ENCODE results near the gene ATP2B2.

The ATP2B2 gene

DNA sequence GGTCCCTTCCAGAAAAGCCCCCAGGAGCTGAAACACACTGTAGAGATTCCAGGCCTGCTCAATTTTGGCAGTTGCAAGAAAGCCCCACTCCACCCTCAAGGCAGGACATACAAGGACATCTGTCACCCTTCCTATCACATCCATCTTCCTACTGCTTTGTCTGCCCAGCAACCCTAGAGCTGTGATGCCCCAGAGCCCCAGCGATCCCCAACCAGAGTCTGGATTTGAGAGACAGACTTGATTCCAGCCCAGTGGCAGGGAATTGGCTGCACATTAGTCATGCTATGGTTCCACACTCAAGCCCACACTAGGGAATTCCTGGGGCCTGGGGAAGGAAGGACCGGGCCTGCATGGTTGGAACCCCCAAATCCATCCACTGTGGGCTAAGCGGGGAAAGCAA is 56.8 kb downstream of the ATP2B2 start:
- DNase-seq (ENCODE audit: low spot score): no peak

- DNase-seq (ENCODE audit: low spot score): no peak
Measured at GRCh38 chr3:10447527-10448260, 57.7 kb downstream of the ATP2B2 start.

DNA sequence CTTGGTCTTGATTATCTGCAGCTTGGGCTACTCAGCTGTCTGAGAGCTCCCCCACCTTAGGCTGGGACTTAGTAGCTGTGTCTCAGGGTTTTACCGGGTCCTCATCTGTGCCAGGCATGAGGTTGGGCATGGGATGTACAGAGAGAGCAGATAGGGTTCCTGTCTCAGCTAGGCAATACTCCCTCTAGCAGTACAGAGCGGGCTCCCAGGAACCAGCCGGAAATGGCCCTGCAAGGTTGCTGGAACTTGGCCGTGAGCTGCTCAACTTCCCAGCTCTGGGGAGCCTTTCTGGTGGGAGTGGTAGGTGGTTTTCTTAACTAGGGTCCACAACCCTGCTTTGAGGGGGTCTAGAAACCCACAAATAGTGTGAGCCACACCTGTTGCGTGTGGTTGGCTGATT is 58.3 kb downstream of the ATP2B2 start:
- no peak for DNase-seq (ENCODE audit: low spot score)

DNA sequence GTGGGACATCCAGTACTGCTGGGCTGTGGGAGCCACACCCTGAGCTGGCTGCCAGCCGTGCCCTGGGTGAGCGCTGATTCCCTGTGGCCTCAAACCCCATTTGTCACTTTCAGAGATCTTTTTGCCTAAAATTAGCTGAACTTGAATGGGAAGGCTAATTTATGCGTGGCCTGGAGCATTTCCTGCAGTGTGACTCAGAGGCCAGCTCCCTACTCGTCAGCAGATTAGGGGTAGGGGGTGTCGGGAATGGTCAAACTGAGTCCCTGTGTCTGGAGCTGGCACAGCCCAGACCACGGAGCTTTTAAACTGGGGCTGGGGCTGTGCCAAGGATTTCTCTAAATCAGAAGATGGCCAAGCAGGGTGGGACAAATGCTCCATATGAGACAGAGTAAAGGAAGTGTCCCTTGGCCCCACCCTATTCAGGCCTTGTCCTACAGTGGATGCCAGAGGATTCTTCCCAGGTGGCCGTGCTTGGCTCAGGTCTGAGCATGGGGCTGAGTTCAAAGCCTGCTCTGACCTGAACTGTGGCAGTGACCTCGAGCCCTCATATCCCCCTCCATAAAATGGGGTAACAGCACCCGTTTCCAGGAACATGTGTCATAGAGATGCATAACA is 59.7 kb downstream of the ATP2B2 start:
- no peak for DNase-seq (ENCODE audit: low spot score)

DNA sequence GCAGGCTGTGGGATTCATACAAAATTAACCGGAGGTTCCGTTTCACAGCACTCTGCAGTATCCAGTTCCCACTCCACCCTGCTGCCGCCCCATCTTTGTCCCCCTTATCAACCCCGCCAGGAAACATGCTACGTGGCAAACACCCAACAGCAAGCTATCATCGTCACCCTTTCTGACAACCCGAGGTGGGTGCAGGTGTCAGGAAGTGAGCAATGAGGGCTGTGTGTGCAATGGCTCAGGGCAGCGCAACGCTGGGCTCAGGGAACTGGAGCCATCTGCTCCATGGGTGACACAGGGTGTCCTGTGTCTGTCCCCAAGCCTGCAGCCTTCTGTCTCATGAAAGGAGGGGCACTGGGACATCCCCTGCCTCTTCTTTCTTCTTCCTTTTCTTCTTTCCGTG is 60.9 kb downstream of the ATP2B2 start:
- DNase-seq (ENCODE audit: low spot score): peak; percentile 21

DNA sequence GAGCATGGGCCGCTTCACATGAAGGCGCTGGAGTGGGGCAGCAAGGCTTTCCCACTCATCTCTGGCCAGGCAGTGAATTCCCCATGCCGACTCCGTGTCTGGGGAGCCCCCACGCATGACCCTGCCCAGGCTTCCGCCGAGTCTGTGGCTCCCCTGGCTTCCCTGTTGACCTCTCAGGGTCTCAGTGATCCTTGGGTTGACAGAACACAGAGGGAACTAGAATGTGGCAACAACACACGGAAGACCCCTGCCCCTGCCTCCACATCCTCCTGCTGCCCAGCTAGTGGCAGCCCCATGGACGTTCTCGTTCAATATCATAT is 61.3 kb downstream of the ATP2B2 start:
- no peak for DNase-seq (ENCODE audit: low spot score)

DNA sequence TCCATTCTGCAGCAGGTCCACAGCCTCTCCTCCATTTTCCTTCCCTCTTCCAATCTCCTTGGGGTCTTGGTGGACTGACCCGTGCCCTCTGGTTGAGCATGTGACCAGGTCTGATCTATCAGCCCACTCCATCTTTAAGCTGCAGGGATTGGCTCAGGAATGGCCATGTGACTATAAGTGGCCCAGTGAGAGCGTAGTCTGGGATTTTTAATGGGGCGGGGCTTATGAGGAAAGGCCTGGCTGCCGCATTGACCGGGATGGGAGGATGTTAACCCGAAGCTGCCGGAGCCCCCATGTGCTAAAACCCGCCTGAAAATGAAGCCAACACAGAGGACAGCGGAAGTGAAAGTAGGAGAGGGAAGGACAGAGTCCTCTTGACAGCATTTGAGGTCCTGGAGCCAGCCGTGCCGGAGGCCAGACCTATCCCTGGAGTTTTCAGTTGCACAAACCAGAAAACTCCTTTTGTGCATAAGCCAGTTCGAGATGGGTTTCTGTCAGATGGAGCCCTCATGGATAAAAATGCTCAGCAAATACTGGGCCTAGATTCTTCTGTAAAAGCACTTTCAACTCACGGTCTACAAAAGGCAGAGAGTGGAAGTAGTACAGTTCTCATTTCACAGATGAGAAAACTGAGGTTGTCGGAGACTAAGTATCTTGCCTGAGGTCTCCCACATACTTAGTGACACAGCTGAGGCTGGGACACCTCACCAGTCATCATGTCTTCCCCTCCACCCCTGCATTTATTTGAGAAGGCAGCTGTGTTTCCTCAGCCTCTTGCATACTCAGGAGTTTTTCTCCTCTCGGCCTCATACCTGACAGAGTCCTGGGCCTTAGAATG is 61.9 kb downstream of the ATP2B2 start:
- no peak for DNase-seq (ENCODE audit: low spot score)

DNA sequence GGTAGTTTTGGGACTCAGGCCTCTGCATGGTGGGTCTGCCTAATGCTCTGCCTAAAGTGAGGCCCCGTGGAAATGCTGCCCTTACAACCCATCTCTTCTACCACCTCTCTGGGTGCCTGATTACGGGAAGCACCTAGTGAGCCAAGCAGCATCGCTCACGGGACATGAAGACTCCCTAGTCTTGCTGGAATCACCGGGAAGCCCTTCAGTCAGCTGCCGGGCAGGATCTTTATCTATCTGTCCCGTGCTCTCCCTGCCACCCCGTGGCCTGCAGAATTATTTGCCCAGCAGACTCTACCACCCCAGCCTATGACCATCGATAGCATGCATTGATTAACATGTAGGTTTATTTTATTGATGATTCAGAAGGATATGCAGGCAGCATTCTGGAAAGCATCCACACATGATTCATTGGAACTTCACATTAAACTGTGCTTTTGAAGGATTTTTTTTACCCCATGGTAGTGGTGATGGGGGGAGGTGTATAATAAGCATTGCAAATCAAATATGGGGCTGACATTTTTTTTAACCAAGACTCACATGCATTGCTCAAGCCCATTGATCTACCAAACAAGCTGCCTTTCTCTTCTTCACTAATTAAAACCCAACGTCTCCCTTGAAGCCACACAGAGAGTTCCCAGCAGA is 63.1 kb downstream of the ATP2B2 start:
- no peak for DNase-seq (ENCODE audit: low spot score)

- no peak for DNase-seq (ENCODE audit: low spot score)
Measured at GRCh38 chr3:10440684-10441083, 64.7 kb downstream of the ATP2B2 start.

DNA sequence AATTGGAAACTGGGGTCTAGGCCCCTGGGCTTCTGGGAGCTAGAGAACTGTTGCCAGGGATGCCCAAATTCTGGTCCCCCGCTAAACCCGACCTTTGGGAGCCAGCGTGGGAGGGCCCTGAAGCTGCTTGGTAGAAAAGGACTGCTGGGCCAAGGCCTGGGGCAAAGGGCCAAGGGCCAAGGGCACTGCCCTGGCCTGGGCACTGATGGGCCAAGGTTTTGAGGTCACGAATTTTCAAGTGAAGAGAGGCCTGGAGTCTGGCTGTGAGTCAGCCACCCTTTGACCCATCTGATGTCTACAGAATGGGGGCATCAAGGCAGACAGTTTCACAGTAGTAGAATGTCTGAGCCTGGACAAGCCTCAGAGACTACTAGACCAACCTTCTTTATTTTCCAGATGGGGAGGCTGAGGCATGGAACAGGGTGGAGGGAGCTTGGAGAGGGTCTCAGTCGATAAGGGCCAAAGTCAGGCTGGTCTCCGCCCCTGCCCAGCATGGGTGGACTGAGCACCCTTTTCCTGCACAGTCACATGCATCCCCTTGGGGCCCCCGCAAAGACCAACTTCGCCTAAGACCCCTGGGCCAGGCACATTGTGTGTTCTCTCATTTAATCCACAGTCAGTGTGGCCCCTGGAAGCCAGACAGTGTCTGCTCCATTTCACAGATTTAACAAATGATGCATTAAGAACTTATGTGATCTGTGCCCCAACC is 66.3 kb downstream of the ATP2B2 start:
- no peak for DNase-seq (ENCODE audit: low spot score)

DNA sequence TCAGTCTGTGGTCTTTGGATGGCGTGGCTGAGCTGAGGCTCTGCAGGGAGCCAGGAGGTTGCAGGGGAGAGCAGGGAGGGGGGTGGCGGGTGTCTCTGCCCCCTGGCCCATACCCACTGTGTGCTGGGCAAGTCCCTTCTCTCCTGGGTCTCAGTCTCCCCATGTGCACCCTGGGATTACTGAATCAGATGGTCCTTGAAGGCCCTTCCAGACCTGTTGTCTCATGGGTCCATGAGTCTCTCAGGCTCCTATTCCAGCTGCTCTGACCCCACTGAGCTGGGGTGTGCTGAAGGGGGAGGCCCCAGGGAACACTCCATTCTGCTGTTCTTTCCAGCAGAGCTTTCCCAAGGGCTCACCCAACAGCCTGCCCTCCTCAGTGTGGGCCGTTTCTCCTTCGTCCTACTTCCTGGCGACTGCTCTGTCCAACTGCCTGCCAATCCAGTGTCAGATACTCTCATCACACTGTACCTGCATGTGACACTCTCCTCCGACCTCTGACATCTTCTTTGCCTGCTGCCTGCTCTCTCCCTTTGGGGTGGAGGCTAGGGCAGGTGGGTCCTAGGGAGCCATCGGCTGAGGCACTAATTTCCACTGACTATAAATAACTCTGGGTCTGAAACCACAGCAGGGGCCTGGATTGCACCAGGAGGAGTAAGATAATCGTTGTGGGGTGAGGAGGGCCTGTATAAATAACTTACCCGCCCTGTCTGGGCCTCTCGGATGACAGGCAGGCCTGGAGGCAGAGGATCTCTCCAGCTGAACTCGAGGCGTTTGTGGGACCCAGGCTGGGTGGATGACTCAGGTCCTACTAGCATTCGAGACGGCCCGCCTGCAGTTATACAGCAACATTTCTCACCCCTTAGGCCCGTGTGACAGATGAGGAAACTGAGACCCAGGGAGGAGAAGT is 67.1 kb downstream of the ATP2B2 start:
- no peak for DNase-seq (ENCODE audit: low spot score)

GRCh38 chr3:10437272-10437994 is 68.0 kb downstream of the ATP2B2 start:
- DNase-seq (ENCODE audit: low spot score): no peak

DNA sequence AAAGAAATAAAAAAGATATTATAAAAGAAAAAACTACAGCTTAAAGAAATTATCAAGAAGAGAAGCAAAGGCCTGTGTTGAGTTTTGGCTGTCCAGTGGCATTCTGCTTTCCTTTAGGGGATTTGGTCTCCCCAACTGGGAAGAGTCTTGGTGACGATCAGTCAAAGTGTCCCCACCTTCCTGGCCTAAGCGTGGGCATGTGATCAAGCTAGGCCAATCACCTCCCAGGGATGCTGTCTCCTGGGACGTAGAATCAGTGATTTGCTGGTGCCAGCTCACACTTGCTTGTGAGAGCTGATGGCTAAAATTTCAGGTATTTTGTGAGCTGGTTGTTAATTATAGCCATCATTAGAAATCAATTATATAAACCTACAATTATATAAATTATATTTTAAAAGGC is 69.5 kb downstream of the ATP2B2 start:
- DNase-seq (ENCODE audit: low spot score): no peak

DNA sequence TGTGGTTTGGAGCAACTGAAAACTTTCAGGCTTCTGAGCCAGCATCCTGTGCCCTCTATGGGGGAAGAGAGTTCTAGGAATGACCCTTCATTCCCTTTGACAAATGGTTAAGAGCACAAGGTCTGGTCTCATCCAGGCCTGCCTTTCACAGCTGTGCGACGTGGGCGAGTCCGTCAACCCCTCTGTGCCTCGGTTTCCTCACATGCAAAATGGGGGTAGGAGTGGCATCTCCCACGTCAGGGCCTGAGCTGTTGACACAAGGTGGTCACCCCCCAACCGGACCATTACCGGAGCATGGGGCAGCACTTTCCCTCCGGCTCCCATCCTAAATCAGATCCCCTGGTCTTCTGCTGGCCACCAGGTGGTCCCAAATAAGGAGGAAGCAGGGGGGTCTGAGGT is 70.4 kb downstream of the ATP2B2 start:
- no peak for DNase-seq (ENCODE audit: low spot score)

DNA sequence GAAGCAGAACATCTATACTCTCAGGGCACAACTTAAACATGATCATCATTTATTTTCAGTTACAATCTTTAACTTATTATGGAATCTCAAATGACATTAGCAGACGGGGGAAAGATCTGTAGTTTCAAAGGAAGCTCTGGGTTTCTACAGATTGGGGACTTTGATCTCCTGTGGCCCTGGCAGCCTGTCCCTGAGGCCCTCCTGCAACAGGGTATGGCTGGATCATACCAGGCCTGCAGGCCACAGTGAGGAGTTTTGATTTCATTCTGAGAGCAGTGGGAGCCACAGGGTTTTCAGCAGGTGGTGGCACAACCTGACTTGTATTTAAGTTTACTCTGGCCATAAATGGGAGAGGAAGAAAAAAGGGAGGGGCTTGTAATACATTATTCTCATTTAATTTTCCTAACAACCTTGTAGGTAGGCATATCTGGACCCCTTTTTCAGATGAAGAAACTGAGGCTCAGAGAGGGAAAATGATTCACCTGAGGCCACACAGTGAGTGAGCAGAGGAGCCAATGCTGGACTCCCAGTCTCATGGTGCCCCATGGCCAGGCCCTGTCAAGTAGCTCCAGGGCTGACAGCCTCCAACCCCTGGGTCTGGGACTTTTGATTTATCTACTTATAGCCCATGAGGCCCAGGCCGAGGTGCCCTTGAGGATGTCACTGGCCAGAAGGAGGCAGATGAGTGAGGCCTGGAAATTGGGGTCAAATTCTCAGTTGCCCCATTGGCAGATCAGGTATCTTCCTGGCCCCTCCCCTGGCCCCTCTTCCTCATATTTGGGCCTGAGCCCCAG is 71.0 kb downstream of the ATP2B2 start:
- DNase-seq (ENCODE audit: low spot score): no peak

GRCh38 chr3:10432931-10433330 is 72.5 kb downstream of the ATP2B2 start:
- no peak for DNase-seq (ENCODE audit: low spot score)

GRCh38 chr3:10432156-10432845 is 73.1 kb downstream of the ATP2B2 start:
- no peak for DNase-seq (ENCODE audit: low spot score)

GRCh38 chr3:10430805-10431204 is 74.6 kb downstream of the ATP2B2 start:
- DNase-seq (ENCODE audit: low spot score): no peak
